K562 (cell line): ENCODE data around the gene SLC16A4.

Experiments used
- DACH1 ChIP-seq: fragments of 450-650 bp; IDR thresholded peaks from 2 replicates; pipeline ENCODE4 v1.6.1; 2018; ENCODE audit not compliant: partially characterized antibody
- EP300 ChIP-seq: IDR thresholded peaks from 2 replicates; pipeline ENCODE4 v1.6.1; 2012; ENCODE audit warnings: low read length, improper control_type of control experiment
- ETV6 ChIP-seq, 3 experiments: fragments of 150-350 bp in 1 of 3; sonication (generic) in 1 of 3; formaldehyde crosslinking in 1 of 3; IDR thresholded peaks; 2 replicates each; pipeline versions ENCODE4 v1.6.1 to v1.8.0; 2014 to 2022; ENCODE audit warnings: borderline replicate concordance in 2 of 3, low read depth in 2 of 3, antibody characterized with exemption in 1 of 3, low read length in 1 of 3, mild to moderate bottlenecking in 1 of 3, missing genetic modification reagents in 1 of 3
- EZH2 ChIP-seq: IDR thresholded peaks from 2 replicates; pipeline ENCODE4 v1.6.1; 2012; ENCODE audit warnings: low read depth, mild to moderate bottlenecking, inconsistent platforms, low read length, borderline replicate concordance
- GABPA ChIP-seq: fragments of 200-800 bp; sonication (Bioruptor generic); conservative IDR thresholded peaks from 2 replicates; pipeline ENCODE4 v1.6.1; 2016; ENCODE audit warnings: low read depth, missing genetic modification characterization, missing compliant biosample characterization
- GATA2 ChIP-seq: sonication (generic); formaldehyde crosslinking; IDR thresholded peaks from 2 replicates; pipeline ENCODE4 v1.4.0; 2020; ENCODE audit warnings: mild to moderate bottlenecking, missing genetic modification reagents
- RFX5 ChIP-seq: IDR thresholded peaks from 2 replicates; pipeline ENCODE4 v1.6.1; 2011; ENCODE audit warnings: low read depth, mild to moderate bottlenecking, improper control_type of control experiment, low read length
- ZBTB40 ChIP-seq, 2 experiments: fragments of 450-650 bp in 1 of 2; sonication (generic) in 1 of 2; formaldehyde crosslinking in 1 of 2; IDR thresholded peaks; 2 replicates each; pipeline versions ENCODE4 v1.7.1 to v1.9.0; 2016 to 2022; ENCODE audit warnings: inconsistent platforms in 1 of 2, mild to moderate bottlenecking in 1 of 2, missing genetic modification reagents in 1 of 2
- TF ChIP-seq, protein P1 (sequence below): fragments of 250-450 bp; sonication (Bioruptor Pico); IDR thresholded peaks from 2 replicates; pipeline ENCODE4 v1.5.0; 2020; ENCODE audit warnings: mild to moderate bottlenecking, borderline replicate concordance

GRCh38 chr1:110326826-110327225 lies 64.0 kb downstream of the SLC16A4 start:
- TF ChIP-seq EP300 (no peak), DACH1 (no peak), RFX5 (no peak), GABPA (no peak), ETV6 (IDR thresholded peaks at IDR 0.05; ENCODE audit: borderline replicate concordance in 1 of 2, low read depth in 2 of 2, low read length in 1 of 2) (no peak), ETV6 (CRISPR knock-in tag; IDR thresholded peaks at IDR 0.05; ENCODE audit: borderline replicate concordance) (no peak), ZBTB40 (IDR thresholded peaks at IDR 0.05) (no peak), ZBTB40 (CRISPR knock-in tag; IDR thresholded peaks at IDR 0.05) (no peak), GATA2 (no peak), EZH2 (no peak)
- TF ChIP-seq, protein P1, sequence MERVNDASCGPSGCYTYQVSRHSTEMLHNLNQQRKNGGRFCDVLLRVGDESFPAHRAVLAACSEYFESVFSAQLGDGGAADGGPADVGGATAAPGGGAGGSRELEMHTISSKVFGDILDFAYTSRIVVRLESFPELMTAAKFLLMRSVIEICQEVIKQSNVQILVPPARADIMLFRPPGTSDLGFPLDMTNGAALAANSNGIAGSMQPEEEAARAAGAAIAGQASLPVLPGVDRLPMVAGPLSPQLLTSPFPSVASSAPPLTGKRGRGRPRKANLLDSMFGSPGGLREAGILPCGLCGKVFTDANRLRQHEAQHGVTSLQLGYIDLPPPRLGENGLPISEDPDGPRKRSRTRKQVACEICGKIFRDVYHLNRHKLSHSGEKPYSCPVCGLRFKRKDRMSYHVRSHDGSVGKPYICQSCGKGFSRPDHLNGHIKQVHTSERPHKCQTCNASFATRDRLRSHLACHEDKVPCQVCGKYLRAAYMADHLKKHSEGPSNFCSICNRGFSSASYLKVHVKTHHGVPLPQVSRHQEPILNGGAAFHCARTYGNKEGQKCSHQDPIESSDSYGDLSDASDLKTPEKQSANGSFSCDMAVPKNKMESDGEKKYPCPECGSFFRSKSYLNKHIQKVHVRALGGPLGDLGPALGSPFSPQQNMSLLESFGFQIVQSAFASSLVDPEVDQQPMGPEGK (CRISPR knock-in tag), result no peak
